Measurements from ENCODE around the gene EML4.

- TF ChIP-seq EP300 (IDR thresholded peaks at IDR 0.05; ENCODE audit: low read depth in 2 of 2, low read length in 2 of 2) = no peak
- TF ChIP-seq EP300 (CRISPR knock-in tag; IDR thresholded peaks at IDR 0.05; ENCODE audit: borderline replicate concordance) = no peak
- no peak for TF ChIP-seq CTCF (CRISPR knock-in tag; IDR thresholded peaks at IDR 0.05)
- no peak for TF ChIP-seq HOXA5 (CRISPR knock-in tag; IDR thresholded peaks at IDR 0.05)
- TF ChIP-seq ERF (CRISPR knock-in tag; IDR thresholded peaks at IDR 0.05) = no peak
Measured at GRCh38 chr2:42315844-42316470, 146.8 kb downstream of the EML4 start.

Data from HepG2 (cell line).